Measurements from ENCODE around the gene PREX1.
"Not testable (repeated sequence)": the region's sequence is repeated elsewhere in the genome, so short reads cannot be mapped to it uniquely, and the experiment has no call there.

The PREX1 gene

DNA sequence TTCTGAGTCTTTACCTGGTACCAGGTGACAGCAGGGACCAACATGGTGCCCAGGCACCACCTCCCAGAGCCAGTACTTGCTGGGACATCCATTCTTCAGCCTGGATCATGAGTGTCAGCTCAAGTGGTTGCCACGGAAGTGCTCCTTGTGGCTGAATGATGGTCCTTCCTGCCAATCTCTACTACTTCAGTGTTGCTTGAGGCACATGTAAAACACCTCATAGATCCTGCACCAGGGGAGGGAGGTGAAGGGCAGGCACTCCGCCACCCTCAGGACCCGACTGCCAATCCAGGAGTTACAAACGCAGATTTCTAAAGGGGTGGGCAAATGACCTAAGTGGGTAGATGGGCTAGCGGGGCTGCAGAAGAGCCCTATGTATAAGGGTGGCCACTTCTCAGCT is 226.0 kb downstream of the PREX1 start:
- DNase-seq (ENCODE audit: low spot score) = no peak

DNA sequence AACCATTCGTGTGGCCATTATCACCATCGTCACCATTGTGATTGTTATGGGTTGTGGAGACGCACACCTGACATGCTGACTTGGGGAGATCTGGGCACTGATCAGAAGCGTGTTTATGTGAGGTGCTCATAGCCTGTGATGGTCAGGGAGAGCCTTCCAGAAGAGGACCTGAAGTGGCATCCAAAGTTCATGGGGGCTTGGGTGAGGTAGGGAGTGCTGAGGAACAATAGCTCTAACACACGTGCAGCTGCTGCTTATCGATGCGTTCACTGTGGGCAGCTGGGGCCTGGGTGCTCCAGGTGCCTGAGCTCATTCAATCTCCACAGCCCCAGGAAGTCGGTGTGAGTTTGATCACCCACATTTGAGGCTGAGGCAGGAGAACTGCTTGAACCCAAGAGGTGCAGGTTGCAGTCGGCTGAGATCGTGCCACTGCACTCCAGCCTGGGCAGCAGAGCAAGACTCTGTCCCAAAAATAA is 227.3 kb downstream of the PREX1 start:
- no peak for DNase-seq (ENCODE audit: low spot score)

DNA sequence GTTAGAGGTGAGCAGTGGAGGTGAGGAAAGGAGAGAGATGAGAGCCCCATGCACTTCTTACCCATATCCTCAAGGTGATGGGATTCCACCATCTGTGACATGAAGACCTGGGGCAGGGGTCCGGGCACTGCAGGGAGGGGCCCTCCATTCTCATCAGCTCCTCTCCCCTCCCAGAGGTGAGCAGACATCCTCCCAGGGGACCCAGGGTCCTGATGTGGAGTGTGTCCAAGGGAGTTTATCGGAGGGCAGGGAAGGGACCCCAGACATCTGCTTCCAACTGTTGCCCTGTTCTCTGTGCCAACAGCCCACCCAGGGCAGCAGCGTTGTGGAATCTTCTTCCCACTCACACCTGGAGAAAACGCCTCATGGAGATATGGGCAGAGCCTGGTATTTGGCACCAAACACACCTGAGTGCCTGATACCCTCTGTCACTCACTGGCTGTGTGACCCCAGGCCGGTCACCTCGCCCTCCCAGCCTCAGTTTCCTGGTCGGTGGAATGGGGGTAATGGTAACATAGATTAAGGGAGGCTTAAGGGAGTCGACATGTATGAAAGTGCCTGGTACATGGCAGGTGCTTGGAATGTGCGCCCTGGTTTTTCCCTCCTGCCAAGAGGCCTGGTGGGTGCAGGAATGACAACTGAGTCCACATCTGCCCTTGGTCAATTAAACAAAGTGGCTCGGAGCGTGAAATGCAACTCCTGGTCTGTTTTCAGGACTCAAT is 227.9 kb downstream of the PREX1 start:
- no peak for DNase-seq (ENCODE audit: low spot score)

- DNase-seq (ENCODE audit: low spot score) = no peak
These were observed 228.6 kb downstream of the PREX1 start for GRCh38 chr20:48599106-48599747.

DNA sequence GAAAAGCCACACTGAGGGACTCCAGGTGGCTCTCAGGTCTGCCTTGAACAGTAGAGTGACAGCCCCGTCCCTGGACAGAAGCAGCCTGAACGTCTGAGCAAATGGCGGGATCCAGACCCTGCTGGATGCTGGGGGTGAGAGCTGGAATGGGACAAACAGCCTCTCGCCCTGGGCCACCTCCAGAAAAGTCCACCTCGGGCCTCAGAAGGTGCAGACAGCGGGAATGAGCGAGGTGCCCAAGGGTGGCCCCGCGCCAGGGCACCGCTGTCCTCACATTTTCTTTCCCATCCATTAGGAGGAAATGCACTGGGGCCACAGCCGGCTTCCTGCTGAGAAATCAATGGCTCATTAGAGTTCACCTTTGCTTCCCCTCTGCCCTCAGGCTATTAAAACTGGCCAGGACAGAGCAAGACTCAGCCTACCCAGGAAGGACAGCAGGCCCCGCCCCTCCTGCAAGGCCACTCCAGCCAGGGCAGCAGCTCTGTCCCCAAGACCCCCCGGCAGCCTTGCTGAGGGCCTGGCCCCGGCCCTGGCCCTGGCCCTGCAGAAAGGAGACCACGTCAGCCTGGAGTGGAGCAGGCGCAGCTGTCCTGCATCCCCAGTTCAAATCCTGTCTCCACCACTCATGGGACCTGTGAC is 229.4 kb downstream of the PREX1 start:
- not testable (repeated sequence) for DNase-seq (ENCODE audit: low spot score)

DNA sequence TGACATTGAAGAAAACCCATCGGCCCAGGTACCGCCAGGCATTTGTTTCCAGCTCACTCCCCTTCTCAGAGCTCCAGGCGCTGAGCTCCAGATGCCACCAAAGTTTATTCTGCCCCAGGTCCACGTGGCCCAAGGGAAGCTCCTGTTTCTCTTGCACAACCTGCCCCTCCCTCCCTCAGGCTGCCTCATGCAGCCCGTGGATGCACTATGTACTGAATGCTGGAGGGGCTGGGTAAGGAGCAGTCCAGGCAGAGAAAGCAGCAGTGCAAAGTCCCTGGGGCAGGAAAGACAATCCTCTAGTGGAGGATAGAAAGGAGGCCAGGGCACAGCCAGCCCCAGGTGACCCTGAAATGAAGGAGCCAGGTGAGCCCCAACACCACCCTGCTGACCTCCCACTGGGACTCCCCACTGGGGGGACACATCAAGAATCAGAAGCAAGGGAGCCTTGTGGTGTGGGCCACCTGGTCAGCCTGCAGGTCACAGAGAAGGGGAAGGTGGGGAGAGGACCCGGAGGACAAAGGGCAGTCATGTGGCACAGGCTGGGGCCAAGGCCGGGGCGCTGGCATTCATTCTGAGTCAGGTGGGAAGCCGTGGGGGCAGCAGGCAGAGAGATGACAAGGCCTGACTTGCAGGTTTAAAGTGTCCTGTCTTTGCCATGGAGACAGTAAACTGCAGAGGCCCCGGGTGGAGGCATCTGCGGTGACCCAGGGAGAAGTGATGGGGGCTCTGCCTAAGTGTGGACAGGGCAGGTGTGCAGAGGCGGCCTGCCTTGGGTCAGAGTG is 230.1 kb downstream of the PREX1 start:
- DNase-seq (ENCODE audit: low spot score) = no peak

- no peak for DNase-seq (ENCODE audit: low spot score)
These were observed 231.4 kb downstream of the PREX1 start for GRCh38 chr20:48596334-48596898.

DNA sequence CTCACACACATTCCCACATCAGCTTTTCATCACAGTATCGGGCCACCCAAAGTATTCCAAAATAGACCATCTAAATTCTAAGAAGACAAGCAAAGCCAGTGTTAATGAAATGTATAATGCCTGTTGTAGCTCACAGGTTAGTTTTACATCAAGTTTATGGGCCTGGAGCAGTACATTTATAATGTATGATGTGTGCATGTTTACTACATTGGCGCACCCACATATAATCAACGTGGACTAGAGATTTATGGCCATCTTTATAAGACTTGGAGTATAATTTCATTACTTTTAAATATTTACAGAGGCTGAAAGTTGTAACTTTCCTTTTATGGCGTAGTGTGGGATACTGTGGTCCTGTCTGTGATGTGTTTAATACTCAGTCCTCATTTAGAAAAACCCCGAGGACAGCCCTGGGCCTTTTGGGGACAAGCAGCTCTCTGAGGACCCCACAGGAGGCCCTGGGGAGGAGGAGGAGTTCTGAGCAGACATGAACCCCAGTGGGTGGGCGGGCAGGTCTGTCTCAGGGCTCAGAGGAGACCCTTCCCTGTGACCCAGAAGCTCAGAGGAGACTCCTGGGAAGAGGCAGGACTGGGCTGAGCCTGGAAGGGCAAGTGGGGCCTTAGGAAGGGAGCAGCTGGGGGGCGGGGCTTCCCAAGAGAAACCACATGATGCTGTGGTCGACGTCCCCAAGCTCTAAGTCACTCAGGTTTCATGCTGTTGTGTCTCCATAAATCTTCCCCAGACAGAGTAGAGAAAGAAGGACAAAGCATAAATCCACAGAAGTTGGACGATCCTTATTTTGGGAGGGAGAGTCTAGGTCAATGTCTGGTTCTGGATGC is 232.1 kb downstream of the PREX1 start:
- no peak for DNase-seq (ENCODE audit: low spot score)

DNA sequence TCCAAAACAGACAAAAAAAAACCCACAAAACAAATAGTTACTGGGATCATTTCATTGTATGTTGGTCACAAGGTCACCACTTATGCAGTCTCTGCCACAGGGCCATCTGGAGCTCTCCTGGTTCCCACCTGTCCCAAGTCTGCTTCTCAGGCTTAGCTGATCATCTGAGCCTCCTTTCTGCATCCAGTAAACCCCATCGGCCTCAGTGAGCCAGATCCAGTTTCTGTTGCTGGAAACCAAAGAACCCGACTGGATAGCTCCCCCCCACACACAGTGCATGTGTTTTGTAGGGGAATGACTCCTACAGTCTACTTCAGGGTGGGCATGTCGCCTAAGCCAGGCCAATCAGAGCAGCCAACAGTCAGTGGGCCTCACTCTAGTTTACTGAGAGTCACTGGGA is 233.3 kb downstream of the PREX1 start:
- no peak for DNase-seq (ENCODE audit: low spot score)

GRCh38 chr20:48592107-48592940 is 235.5 kb downstream of the PREX1 start:
- DNase-seq (ENCODE audit: low spot score) = no peak

DNA sequence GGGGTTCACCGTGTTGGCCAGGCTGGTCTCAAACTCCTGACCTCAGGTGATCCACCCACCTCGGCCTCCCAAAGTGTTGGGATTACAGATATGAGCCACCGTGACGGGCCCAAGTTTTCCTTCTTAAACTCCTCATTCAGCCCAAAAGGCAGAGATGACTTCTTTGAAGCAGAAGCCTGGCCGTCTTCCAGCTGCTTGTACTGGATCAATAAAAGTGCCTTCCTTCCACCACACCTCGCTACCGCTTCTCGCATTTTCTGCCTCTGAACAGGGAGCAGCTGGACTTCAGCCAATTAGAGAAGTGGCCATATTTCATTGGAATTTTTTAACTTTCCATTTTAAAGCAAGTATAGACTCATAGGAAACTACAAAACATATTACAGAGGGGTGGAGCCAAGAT is 241.1 kb downstream of the PREX1 start:
- DNase-seq (ENCODE audit: low spot score) = no peak

DNA sequence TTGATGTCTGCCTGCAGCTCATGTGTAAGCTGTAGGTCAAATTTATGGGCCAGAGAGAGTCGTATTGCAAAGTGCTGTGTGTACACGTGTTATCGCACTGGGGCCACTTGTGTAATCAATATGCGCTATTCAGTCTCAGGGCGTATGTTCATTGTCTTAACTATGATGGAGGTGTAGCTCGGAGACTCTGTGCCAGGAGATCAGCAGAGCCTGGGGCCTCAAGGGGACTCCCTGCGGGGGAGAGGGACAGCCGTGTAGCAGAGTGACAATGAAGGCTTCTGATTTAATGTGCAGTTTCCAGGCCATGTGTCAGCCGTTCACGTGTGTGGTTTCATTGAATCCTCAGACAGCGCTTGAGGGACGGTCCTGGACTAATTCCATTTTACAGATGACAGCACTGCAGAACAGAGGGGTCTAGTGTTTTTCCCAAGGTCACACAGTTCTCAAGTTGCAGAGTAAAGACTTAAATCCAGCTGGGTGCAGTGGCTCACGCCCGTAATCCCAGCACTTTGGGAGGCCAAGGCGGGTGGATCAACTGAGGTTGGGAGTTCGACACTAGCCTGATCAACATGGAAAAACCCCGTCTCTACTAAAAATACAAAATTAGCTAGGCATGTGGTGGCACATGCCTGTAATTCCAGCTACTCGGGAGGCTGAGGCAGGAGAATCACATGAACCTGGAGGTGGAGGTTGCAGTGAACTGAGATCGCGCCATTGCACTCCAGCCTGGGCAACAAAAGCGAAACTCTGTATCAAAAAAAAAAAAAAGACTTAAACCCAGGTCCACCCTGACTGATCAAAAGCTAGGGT is 242.5 kb downstream of the PREX1 start:
- no peak for DNase-seq (ENCODE audit: low spot score)

DNA sequence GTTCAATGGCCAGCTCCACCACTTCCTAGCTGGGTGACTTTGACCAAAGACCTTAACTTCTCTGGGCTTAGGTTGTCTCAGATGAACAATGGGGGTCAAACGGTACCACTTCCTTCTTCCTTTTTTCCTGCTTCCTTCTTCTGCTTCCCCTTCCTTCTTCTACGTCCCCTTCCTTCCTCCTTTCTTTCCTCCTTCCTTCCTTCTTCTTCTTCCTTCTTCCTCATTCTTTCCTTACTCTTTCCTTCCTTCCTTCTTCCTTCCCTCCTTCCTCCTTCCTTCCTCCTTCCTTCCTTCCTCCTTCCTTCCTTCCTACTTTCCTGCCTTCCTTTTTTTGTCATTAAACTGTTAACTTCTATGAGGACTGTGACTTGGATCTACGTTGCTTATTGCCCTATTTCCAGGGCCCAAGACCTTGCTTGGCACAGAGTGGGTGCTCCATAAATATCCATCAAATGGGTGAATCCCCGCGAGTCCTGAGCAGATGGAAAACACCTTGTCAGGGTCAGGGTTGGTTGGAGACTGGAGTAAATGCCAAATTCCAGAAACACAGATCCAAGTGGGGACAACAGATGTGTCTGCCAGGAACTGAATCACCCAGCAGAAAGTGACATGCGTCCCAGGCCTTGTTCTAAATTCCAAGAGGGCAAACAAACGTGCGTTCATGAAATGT is 243.3 kb downstream of the PREX1 start:
- no peak for DNase-seq (ENCODE audit: low spot score)

DNA sequence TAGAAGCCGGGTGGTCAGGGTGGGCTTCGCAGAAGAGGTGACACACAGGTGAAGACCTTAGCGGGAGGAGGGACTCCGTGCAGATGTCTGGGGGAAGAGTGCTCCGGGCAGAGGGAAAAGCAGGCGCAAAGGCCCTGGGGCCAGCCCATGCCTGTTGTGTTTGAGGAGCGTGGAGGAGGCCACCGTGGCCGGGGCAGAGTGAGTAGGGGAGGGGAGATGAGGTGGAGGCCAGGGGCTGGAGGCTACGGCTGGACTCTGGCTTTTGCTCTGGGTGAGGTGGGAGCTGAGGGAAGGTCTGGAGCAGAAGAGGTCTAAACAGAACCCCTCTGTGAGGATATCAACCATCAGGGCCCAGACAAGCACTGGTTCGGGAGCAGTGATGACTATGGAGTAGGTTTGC is 244.0 kb downstream of the PREX1 start:
- DNase-seq (ENCODE audit: low spot score) = no peak

GRCh38 chr20:48583171-48583570 is 244.6 kb downstream of the PREX1 start:
- no peak for DNase-seq (ENCODE audit: low spot score)

DNA sequence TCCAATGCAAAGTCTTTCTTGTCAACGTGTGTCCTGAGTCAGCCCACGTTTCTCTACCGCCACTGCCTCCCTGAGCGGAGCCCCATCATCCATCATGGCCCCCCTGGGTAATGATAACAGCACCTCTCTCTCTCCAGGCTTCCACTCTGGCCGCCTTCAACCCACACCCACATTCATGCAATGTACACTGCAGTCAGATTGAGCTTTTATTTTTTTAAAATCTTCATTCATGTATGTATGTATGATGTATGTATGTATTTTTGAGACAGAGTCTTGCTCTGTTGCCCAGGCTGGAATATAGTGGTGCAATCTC is 245.2 kb downstream of the PREX1 start:
- DNase-seq (ENCODE audit: low spot score) = no peak

- no peak for DNase-seq (ENCODE audit: low spot score)
These were observed 246.6 kb downstream of the PREX1 start for GRCh38 chr20:48581167-48581566.

DNA sequence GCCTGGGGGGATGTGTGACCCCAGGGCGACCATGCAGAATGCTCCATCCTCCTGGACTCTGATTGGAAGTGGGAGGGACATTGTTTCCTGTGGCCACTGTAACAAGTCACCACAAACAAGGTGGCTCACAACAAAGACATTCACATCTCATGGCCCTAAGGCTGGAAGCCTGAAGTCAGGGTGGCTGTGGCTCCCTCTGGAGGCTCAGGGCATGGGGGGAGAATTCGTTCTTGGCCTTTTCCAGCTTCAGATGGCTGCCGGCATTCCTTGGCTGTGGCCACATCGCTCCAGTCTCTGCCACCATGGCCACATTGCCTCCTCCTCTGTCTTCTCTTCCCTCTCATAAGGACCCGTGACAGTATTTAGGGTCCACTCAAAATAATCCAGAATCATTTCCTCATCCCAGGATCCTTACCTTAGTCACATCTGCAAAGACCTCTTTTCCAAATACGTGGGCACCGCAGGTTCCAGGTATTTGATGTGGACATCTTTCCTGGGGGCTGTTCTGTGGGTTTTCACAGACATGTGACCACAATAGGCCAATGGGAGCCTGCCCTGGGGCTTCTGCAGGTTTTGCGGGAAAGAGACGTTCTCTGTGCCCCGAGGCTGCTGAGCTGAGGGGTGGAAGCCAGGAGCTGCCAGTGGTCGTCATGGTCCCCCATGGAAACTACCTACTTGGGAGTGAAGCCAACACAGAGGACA is 249.3 kb downstream of the PREX1 start:
- no peak for DNase-seq (ENCODE audit: low spot score)
